Stomach (tissue), 4 donors: ENCODE results near the gene CLP1.

Experiments
- EP300 ChIP-seq: sonication (generic); formaldehyde crosslinking; IDR thresholded peaks from one replicate; pipeline ENCODE4 v1.6.1; 2017; ENCODE audit warnings: antibody characterized with exemption
- POLR2A ChIP-seq, 4 donors: fragments of 450-650 bp; IDR thresholded peaks; one replicate each; pipeline ENCODE4 v1.6.1; 2016; ENCODE audit warnings: antibody characterized with exemption in 4 of 4, control low read depth in 2 of 4, mild to moderate bottlenecking in 1 of 4, moderate library complexity in 1 of 4
- POLR2AphosphoS5 ChIP-seq, 3 donors: sonication (generic); formaldehyde crosslinking; IDR thresholded peaks; one replicate each; pipeline ENCODE4 v1.6.1; 2016; ENCODE audit warnings: antibody characterized with exemption in 3 of 3
- TF ChIP-seq, protein P1 (sequence below), 7 experiments: fragments of 450-650 bp in 4 of 7; fragments of 200-600 bp in 3 of 7; sonication (generic) in 3 of 7; IDR thresholded peaks; one replicate each; pipeline ENCODE4 v1.5.1; 2016 to 2019; ENCODE audit warnings: antibody characterized with exemption in 7 of 7, control low read depth in 2 of 7, mild to moderate bottlenecking in 1 of 7

DNA sequence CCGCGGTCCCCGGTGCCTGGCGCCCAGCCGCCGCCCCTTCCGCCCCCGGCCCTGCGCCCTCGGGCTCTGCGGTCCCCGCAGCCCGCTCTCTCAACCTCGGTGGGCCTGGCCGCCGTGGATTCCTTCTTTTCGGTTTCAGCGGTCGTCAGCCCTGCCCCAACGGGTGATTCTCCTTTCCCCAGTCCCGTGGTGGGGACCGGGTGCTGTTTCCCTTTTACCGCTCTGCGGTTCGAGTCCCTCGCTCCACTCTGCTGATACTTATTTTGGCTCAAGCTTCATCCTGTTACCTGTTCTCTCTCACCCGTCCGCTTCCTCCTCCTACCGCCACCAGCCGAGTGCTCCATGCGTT lies 10.8 kb downstream of the CLP1 start:
- TF ChIP-seq, protein P1, sequence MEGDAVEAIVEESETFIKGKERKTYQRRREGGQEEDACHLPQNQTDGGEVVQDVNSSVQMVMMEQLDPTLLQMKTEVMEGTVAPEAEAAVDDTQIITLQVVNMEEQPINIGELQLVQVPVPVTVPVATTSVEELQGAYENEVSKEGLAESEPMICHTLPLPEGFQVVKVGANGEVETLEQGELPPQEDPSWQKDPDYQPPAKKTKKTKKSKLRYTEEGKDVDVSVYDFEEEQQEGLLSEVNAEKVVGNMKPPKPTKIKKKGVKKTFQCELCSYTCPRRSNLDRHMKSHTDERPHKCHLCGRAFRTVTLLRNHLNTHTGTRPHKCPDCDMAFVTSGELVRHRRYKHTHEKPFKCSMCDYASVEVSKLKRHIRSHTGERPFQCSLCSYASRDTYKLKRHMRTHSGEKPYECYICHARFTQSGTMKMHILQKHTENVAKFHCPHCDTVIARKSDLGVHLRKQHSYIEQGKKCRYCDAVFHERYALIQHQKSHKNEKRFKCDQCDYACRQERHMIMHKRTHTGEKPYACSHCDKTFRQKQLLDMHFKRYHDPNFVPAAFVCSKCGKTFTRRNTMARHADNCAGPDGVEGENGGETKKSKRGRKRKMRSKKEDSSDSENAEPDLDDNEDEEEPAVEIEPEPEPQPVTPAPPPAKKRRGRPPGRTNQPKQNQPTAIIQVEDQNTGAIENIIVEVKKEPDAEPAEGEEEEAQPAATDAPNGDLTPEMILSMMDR (IDR thresholded peaks at IDR 0.05), result no peak
- no peak for TF ChIP-seq POLR2A (IDR thresholded peaks at IDR 0.05)
- no peak for TF ChIP-seq EP300
- TF ChIP-seq POLR2AphosphoS5 (IDR thresholded peaks at IDR 0.05), result no peak
